HG02588 (cell line): ENCODE measurements around the gene CCR8.

Experiments
- ATAC-seq: cut with Tn5 transposase; IDR thresholded peaks from one replicate; pipeline ENCODE4 v1.9.1; 2021; ENCODE audit warnings: mild to moderate bottlenecking, moderate library complexity; ENCODE audit not compliant: unreplicated experiment

The CCR8 gene

GRCh38 chr3:39329493-39329892 is at the start of gene CCR8:
Gene CCR8 (plus strand): TSS chr3:39329709. CDS start chr3:39332332, 2,623 bp downstream.
- no peak for ATAC-seq

GRCh38 chr3:39279745-39280517 is 49.6 kb upstream of the CCR8 start, which contains the start of gene CX3CR1:
Gene CX3CR1 (minus strand): TSS chr3:39280036. CDS start chr3:39266509, 13,527 bp downstream.
- no peak for ATAC-seq

GRCh38 chr3:39280571-39280970 is 48.9 kb upstream of the CCR8 start:
- no peak for ATAC-seq

- no peak for ATAC-seq
Measured at GRCh38 chr3:39281533-39281932, 48.0 kb upstream of the CCR8 start.

- no peak for ATAC-seq
Measured at GRCh38 chr3:39282057-39282456, 47.5 kb upstream of the CCR8 start.

GRCh38 chr3:39284457-39284881 is 45.0 kb upstream of the CCR8 start:
- no peak for ATAC-seq

GRCh38 chr3:39285332-39285731 is 44.2 kb upstream of the CCR8 start:
- no peak for ATAC-seq

GRCh38 chr3:39286771-39287170 is 42.7 kb upstream of the CCR8 start:
- ATAC-seq, result no peak

- ATAC-seq, result no peak
Measured at GRCh38 chr3:39287216-39288164, 42.0 kb upstream of the CCR8 start.

GRCh38 chr3:39288300-39288808 is 41.2 kb upstream of the CCR8 start:
- peak; percentile 98 for ATAC-seq

- ATAC-seq, result no peak
Measured at GRCh38 chr3:39289107-39289506, 40.4 kb upstream of the CCR8 start.

GRCh38 chr3:39290255-39290654 is 39.3 kb upstream of the CCR8 start:
- no peak for ATAC-seq

GRCh38 chr3:39291903-39292329 is 37.6 kb upstream of the CCR8 start:
- no peak for ATAC-seq

- no peak for ATAC-seq
Measured at GRCh38 chr3:39292961-39293360, 36.5 kb upstream of the CCR8 start.

- no peak for ATAC-seq
Measured at GRCh38 chr3:39294446-39295183, 34.9 kb upstream of the CCR8 start.

- peak; percentile 86 for ATAC-seq
Measured at GRCh38 chr3:39295184-39295775, 34.2 kb upstream of the CCR8 start.

GRCh38 chr3:39296197-39297077 is 33.1 kb upstream of the CCR8 start:
- ATAC-seq, result no peak

- ATAC-seq, result no peak
Measured at GRCh38 chr3:39299279-39299678, 30.2 kb upstream of the CCR8 start.

GRCh38 chr3:39302178-39302577 is 27.3 kb upstream of the CCR8 start:
- ATAC-seq, result no peak
